Endothelial cell of hepatic sinusoid (primary cell): ENCODE results near the gene PDPK1.
"Not testable (repeated sequence)": the region's sequence is repeated elsewhere in the genome, so short reads cannot be mapped to it uniquely, and the experiment has no call there.

Experiments
- in situ Hi-C: cut with HindIII; loops from 2 replicates; pipeline ENCODE4 v1.10.0; 2017; ENCODE audit warnings: low sequenced_read_pairs

The PDPK1 gene

DNA sequence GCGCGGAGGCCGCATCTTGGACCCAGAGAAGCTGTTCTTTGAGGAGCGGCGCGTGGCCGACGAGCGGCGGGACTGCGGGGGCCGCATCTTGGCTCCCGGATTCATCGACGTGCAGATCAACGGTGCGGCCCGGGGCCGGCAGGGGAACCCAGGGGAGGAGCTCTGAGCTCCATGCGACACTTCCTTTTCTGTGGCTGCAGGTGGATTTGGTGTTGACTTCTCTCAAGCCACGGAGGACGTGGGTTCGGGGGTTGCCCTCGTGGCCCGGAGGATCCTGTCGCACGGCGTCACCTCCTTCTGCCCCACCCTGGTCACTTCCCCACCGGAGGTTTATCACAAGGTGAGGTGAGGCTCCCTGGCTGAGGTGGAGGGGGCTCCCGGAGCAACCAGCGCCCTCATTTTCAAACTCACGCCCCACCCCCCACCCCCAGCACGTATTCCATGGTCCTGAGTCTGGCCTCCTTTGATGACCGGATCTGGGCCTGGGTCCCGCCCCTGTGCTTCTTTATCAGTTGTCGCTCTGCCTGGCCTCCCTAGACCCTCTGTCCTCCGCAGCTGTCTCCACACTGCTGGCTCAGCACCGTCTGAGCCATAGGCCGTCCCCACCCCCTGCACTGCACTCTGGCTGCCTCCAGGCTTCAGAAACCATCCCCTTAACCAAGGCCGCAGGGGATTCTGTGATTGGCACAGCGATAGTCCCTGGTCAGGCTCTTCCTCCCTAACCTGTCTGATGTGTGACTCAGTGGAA, 16.9 kb upstream of the PDPK1 start:
- in situ Hi-C loops, result no loop called here

DNA sequence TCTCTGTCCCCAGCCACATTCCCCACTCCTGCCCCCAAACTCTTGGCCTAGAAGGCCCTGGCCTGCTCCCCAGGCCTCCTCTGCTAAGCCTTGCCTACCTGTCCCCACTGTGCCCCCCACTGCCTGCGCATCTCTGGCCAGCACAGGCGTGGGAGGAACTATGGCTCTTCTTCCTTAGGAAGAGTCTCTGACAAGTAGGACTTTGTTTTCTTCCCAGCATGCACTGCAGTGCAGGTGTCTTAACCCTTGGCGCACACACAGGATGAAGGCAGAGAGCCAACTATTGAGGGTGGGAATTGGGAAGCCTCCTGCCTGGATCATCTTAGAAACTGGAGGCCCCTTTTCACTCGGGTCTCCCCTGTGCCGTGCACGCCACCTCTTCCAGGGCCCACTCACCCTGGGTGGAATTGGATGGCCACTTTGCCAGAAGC, 14.0 kb upstream of the PDPK1 start:
- in situ Hi-C loops, result no loop called here

DNA sequence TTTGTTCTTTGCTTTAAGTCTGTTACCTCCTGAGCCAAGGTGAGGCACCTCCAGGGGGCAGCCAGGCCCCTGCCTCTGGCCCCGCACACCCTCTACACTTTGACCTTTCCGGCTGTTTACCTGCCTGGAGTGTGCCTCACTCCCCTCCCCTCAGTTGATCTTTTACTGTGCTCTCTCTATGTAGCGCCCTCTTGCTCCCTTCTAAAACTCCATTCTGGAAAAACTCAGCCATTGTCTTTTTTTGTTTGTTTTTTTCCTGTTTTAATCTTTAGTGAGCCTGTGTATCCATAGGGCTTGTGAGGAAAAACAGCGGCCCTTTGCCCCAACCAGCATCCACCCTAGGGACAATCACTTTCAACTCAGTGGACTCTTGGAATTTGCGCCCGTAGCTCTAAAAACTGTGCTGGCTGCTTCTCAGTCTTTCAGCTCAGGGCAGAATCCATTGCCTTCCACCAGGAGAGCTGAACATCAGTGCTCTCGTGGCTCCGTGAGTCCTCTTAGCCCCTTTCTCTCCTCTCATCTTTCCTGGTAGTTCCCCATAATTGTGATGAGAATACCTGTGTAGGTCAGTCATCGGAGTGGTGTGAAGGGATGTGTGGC, 13.4 kb upstream of the PDPK1 start:
- in situ Hi-C loops, result no loop called here

DNA sequence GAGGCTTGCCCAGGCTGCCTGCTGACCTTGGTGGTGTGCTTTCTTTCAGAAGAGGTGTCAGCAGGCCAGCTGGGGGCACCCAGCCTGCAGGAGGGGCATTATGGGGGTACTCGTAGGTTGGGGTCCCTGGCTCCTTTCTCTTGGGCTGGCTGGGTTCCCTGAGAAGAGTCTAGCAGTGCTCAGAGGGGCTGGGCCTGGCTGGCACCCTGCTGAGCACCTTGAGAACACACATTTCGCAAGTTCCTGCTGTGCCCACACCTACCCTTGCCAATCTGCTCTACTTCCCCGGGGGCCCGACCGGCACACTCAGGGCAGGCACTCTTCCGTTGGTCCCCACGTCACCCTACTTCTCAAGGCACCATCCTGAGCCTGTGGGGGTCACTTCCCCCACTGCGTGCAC, 11.7 kb upstream of the PDPK1 start:
- in situ Hi-C loops, result no loop called here

DNA sequence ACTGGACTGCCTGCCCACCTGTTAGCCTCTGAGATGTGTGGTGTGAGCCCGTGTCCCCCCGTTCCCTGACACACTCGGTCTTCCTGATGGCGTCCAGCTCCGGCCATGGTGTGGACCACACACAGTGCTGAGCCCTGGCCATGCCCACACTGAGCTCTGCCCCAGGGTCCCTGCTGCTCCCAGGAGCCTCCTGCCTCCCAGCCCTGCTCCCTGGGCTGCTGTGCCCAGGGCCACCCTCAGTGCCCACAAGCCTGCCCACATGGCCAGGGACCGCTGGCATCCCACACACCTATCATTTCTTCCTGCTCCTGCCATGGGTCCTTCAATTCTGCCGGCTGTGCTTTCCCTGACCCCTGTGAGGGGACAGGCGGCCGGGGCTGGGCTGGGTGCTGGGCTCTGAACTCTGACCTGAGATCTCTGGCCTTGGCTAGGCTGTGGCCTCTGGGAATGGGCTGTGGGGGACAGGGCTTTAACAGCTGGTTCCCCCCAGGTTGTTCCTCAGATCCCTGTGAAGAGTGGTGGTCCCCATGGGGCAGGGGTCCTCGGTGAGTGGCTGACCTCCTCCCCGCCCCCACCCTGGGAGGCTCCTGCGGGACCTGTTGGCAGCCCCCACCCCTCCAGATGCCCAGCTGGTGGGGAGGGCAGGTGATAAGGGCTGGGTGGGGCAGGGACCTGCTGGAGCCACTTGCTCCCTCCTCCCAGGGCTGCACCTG, 10.6 kb upstream of the PDPK1 start:
- in situ Hi-C loops, result no loop called here

DNA sequence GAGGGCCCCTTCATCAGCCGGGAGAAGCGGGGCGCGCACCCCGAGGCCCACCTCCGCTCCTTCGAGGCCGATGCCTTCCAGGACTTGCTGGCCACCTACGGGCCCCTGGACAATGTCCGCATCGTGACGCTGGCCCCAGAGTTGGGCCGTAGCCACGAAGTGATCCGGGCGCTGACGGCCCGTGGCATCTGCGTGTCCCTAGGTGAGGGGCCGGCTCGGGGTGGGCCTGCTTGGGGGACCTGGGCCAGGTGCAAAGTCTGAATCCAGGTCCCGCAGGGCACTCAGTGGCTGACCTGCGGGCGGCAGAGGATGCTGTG, 10.1 kb upstream of the PDPK1 start:
- in situ Hi-C loops, result no loop called here

DNA sequence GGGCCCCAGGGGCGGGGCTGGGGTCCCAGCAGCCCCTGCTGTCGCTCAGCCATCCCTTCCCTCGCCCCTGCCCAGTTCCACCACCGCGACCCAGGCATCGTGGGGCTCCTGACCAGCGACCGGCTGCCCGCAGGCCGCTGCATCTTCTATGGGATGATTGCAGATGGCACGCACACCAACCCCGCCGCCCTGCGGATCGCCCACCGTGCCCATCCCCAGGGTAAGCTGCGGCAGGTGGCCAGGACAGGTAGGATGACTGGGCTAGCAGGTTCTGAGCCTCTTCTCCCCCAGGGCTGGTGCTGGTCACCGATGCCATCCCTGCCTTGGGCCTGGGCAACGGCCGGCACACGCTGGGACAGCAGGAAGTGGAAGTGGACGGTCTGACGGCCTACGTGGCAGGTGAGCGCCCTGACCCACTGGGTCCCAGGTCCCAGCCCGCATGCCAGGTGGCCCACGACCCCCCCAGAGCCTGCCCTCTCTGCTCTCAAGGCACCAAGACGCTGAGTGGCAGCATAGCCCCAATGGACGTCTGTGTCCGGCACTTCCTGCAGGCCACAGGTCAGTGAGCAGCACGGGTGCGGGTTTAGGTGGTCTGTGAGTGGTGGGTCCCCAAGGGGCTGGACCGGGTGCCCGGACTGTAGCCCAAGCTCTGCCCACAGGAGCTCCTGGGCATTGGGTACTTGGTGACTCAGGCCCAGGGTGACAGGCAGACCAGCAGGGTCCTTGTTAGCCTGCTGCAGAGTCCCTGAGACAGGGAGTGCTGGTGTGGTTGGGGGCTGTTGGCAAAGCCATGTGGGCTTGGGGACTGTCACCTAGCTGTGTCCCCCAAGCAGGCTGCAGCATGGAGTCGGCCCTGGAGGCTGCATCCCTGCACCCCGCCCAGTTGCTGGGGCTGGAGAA, 9.4 kb upstream of the PDPK1 start:
- in situ Hi-C loops, result no loop called here

DNA sequence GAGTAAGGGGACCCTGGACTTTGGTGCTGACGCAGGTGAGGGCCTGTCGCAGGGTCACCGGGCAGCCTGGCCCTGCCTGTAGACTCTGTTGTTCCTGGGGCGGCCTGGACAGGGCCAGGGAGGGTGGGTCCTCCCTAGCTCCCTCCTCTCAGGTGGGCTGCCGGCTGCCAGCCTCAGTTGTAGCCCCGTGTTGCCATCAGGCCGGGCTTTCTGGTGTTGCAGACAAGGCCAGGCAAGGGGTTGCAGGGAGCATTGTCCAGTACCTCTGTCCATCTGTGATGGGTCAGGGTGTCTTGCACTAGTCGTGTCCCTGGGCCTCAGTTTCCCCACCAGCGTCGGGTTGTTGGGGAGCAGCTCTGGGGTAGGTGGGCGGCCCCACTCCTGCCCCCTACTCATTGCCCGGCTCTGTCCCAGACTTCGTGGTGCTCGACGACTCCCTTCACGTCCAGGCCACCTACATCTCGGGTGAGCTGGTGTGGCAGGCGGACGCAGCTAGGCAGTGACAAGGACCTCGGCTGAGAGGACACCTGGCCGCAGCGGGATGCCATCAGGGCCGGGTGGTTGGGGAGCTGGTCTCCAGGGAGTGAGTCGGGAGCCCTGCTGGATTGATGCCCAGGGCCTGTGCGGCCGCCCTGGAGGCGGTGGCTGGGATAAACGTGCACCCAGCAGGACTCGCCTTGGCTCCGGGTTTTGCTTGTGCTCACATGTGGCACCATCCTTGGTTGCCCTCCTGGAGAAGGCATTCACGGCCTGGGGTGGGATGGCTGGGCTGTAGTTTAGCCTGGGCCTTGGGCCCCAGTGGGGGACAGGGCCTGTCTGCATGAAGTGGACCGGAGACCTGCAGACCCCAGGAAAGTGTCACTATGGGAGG, 8.5 kb upstream of the PDPK1 start:
- in situ Hi-C loops, result no loop called here

DNA sequence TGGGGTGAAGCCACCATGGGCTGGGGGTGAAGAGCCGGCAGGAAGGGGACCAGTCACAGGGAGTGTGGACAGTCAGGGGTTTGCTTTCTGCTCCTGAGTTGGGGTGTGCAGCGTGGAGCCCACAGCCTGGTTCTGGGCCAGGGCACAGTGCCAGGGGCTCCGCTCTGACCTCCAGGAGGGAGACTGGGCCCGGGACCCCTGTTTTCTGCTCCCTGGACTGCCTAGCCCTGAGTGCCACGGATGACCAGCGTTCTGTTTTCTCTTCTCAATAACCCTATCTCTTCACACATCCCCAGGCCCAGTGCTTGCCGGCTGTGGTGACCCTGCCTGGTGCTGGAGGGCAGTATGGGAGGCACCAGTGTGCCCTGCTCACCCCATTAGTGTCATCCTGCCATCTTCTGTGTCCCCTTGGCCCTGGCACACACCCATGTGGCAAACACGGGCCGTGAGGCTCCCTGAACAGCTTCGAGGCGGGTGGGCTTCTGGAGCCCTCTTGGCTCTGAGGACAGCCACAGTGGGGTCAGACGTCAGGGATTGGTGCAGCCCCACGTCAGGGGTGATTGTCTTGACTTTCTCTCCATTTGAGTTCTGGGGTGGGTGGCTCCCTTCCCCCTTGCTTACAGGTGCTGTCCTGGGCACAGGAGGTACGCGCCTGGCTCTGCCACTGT, 7.7 kb upstream of the PDPK1 start:
- in situ Hi-C loops, result no loop called here

DNA sequence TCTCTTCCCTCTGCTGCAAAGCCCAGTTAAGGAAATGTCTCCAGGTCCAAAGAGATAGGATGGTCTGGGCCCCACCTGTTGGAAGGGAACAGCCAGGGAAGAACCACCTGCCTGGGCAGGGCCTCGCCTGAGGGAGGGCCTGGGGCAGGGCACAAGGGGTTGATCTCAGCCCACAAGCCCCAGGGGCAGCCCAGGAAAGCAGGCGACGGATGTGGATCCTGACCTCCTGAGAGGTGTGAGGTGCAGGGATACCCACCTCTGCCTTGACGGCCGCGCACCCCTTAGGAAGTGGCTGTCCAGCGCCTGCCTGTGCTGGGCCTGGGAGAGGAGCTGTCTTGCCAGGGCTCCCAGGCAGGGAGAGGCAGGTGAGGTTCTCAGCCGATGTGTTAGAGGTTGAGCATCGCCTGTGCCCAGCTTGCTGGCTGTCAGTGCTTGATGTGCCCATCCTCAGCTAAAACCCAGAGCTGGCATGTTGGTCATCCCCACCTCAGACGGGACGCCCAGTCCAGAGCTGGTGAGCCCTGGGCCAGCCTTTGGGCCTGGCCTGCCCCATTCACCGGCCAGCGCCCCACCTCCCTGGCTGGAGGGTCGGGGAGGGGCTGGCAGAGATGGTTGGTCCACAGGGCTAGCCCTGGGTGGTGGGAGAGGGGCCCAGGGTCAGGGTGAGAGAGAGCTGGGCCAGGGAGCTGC, 7.0 kb upstream of the PDPK1 start:
- in situ Hi-C loops, result no loop called here

DNA sequence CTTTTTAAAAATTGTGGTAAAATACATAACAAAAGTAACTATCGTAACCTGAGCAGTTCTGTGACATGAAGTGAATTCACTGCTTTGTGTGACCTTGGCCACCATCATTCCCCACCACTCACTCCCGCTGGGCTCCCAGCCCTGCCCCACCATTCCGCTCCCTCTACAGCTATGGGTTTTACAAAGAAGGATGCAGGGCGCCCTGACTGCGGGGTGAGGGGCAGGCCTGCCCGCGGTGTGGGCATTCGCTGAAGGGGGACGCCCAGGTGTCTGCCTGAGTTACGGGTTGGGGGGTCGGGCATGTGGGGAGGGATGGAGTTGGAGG, 6.5 kb upstream of the PDPK1 start, which contains the start of gene CEMP1:
Gene CEMP1, minus strand, starts transcription at position 38 of the 325 bp plus-strand sequence. CDS start 335 bp downstream, outside the sequence.
- in situ Hi-C loops, result no loop called here

DNA sequence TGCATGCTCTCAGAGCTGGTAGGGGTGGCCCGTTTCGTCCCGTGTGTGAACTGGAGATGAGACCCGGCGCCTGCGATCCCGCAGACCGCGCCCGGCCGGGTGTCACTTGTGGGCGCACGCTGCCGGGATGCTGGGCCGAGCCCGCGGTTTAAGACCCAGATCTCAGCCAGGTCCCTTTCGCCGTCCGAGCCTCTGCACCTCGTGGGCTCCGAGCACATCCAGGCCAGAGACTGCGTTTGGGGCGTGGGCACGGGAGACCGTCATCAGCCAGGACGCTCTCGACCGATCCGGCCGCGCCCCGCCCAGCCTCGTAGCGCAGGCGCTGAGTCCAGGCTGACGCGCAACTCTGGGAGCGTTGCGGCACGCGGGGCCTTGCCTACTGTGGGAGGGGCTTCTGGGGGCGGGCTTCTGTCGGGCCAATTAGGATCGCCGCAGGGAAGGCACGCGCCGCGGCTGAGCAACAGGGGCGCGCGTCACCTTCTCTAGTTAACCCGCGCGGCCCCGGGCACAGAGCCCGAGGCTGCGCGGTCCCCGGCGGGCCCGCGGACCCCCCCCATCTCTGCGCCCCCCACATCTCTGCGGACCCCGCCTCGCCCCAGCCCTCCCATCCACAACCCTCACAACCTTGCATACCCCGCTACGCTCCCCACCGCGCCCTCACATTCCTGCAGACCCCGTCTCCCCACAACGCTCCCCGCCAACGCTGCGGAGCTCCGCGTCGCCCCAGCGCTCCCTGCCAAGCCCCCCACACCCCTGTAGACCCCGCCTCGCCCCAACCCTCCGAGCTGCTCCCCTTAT, 5.9 kb upstream of the PDPK1 start:
- in situ Hi-C loops, result no loop called here

DNA sequence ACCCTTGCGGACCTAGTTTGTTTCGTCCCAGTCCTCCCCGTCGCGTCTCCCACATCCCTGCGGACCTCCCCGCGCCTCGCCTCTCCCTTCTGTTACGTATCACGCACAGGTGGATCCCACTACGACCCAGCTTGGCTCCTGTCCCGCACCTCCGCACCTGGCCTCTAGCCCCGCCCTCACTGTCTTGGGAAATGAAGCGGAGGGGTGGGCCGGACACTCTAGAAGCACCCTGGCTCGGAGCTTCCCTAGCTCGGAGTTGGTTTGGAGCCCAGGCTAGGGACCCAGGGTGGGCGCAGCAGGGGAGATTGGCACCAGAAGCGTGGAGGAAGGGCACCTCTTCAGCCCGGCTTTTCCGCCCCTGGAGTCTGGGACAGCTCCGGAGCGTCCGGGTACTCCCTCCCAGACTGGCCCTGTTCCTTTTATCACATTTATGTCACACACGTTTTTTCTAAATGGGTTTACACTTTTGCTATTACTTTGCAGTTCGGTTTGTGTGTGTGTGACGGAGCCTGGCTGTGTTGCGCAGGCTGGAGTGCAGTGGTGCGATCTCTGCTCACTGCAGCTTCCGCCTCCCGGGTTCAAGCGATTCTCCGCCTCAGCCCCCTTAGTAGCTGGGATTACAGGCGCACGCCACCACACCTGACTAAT, 5.2 kb upstream of the PDPK1 start:
- in situ Hi-C loops, result no loop called here

DNA sequence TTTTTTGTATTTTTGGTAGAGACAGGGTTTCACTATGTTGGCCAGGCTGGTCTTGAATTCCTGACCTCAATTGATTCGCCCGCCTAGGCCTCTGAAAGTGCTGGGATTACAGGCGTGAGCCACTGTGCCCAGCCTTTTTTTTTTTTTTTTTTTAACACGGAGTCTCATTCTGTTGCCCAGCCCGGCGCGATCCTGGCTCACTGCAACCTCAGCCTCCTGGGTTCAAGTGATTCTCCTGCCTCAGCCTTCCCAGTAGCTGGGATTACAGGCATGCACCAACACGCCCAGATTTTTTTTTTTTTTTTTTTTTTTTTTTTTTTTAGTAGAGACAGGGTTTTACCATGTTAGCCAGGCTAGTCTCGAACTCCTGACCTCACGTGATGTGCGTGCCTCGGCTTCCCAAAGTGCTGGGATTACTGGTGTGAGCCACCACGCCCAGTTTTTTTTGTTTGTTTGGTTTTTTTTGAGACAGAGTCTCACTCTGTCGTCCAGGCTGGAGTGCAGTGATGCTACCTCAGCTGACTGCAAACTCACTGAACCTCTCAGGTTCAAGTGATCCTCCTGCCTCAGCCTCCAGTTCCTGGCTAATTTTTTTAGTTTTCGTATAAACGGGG, 4.6 kb upstream of the PDPK1 start:
- in situ Hi-C loops, result not testable (repeated sequence)

DNA sequence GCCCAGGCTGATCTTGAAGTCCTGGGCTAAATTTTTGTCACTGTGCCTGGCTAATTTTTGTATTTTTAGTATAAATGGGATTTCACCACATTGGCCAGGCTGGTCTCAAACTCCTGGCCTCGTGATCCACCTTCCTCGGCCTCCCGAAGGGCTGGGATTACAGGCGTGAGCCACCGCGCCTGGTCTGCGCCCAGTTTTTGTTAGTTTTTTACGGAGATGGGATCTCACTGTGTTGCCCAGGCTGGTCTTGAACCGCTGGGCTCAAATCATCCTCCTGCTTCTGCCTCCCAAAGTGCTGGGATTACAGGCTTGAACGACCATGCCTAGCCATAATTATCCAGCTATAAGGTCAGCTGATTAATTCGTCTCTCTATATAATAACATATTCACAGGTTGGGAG, 3.9 kb upstream of the PDPK1 start:
- in situ Hi-C loops, result no loop called here

DNA sequence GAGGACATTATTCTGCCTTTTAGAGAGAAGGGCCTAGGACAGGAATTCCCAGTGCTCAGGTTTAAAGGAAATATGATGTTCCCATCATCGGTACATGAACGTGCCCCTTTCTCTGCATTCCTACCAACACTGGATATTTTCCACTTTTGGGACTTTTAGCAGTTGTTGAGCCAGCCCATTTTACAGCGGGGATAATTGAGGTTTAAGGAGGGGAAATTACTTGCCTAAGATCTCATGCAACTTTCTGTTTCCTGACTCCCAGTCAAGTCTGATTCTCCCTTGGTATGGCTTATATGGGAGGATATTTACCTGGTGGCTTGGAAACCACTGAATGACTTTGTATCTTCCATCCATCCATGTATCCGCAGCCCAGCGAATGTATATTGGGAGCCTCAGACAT, 3.5 kb upstream of the PDPK1 start:
- in situ Hi-C loops, result not testable (repeated sequence)

DNA sequence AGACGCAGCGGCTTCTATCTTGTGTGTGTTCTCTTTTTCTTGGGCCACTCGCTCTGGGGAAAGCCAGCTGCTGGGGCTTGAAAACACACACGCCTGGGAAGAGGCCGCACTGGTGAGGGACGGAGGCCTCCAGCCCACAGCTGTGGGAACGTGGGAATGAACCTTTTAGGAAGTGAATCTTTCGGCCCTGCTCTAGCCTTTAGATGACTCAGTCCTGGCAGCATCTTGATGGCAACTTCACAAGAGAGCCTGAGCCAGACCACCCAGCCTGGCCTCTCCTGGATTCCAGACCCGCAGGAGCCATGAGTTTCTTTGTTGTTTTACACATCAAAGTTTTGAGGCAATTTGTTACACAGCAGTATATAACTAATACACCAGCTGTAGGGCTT, 2.2 kb upstream of the PDPK1 start:
- in situ Hi-C loops, result no loop called here
